WTC11 (cell line): ENCODE results near the gene METTL22. TPM values are rescaled to one million over a fixed set of nuclear protein-coding genes. Genes with fewer than 3 reads are reported as not detected.

Source experiments
- ATAC-seq: fragments of 200-7000 bp; cut with Tn5 transposase; 2 replicates; pipeline ENCODE4 v1.10.0; 2021; ENCODE audit warnings: mild to moderate bottlenecking, moderate library complexity
- CTCF ChIA-PET: fragments of 300-600 bp; sonication (Branson Sonifier 250); formaldehyde crosslinking; loops from one replicate; lab custom pipeline; 2021; ENCODE audit warnings: antibody characterized with exemption; lab: Charles Lee
- POLR2A ChIA-PET: fragments of 350-600 bp; sonication (Branson Sonifier 250); formaldehyde crosslinking; loops from one replicate; lab custom pipeline; 2021; ENCODE audit warnings: antibody characterized with exemption; lab: Charles Lee
- DNase-seq: peaks from one replicate; pipeline ENCODE4 v3.0.0; 2021; ENCODE audit warnings: low spot score
- H3K27ac Mint-ChIP-seq: 2 replicates; pipeline ENCODE4 v1.8.0; 2021; ENCODE audit warnings: mixed read lengths
- H3K27me3 Mint-ChIP-seq: 2 replicates; pipeline ENCODE4 v1.8.0; 2021; ENCODE audit warnings: low read depth, mild to moderate bottlenecking, moderate library complexity, mixed read lengths
- H3K36me3 Mint-ChIP-seq: 2 replicates; pipeline ENCODE4 v1.8.0; 2021; ENCODE audit warnings: mixed read lengths
- H3K4me1 Mint-ChIP-seq: 2 replicates; pipeline ENCODE4 v1.8.0; 2022; ENCODE audit warnings: mixed read lengths
- H3K4me3 Mint-ChIP-seq: 2 replicates; pipeline ENCODE4 v1.8.0; 2021; ENCODE audit warnings: mild to moderate bottlenecking, moderate library complexity, mixed read lengths
- H3K9me3 Mint-ChIP-seq: 2 replicates; pipeline ENCODE4 v1.8.0; 2021; ENCODE audit warnings: mixed read lengths
- ATF1 ChIP-seq: sonication (generic); formaldehyde crosslinking; IDR thresholded peaks from 2 replicates; pipeline ENCODE4 v1.8.1; 2023; ENCODE audit warnings: mild to moderate bottlenecking, moderate library complexity, missing genetic modification reagents
- GTF2I ChIP-seq: fragments of 250-450 bp; sonication (Bioruptor Pico); conservative IDR thresholded peaks from 2 replicates; pipeline ENCODE4 v1.4.0; 2021; ENCODE audit warnings: mild to moderate bottlenecking
- NFE2L1 ChIP-seq: sonication (generic); formaldehyde crosslinking; IDR thresholded peaks from 2 replicates; pipeline ENCODE4 v1.8.1; 2023; ENCODE audit warnings: missing genetic modification reagents
- RELA ChIP-seq: sonication (generic); formaldehyde crosslinking; IDR thresholded peaks from 2 replicates; pipeline ENCODE4 v1.8.1; 2022; ENCODE audit warnings: missing genetic modification reagents, mild to moderate bottlenecking, borderline replicate concordance
- ZNF232 ChIP-seq: sonication (generic); formaldehyde crosslinking; IDR thresholded peaks from 2 replicates; pipeline ENCODE4 v1.8.0; 2022; ENCODE audit warnings: mild to moderate bottlenecking, missing genetic modification reagents
- ZNF423 ChIP-seq: fragments of 250-450 bp; sonication (Bioruptor Pico); IDR thresholded peaks from 2 replicates; pipeline ENCODE4 v2.1.2; 2022; ENCODE audit warnings: mild to moderate bottlenecking, moderate library complexity
- total RNA-seq: library from RNA; stranded (reverse); gene quantifications from 3 replicates; pipeline ENCODE4 v1.2.3, GENCODE V29; 2021
- TF ChIP-seq, protein P1 (sequence below): sonication (generic); formaldehyde crosslinking; conservative IDR thresholded peaks from 2 replicates; pipeline ENCODE4 v1.8.1; 2022; ENCODE audit warnings: mild to moderate bottlenecking, missing genetic modification reagents
- TF ChIP-seq, protein P2 (sequence below): sonication (generic); formaldehyde crosslinking; conservative IDR thresholded peaks from 2 replicates; pipeline ENCODE4 v1.8.1; 2023; ENCODE audit warnings: mild to moderate bottlenecking, low read depth, missing genetic modification reagents, moderate library complexity
- TF ChIP-seq, protein P3 (sequence below): sonication (generic); formaldehyde crosslinking; IDR thresholded peaks from 2 replicates; pipeline ENCODE4 v1.8.1; 2023; ENCODE audit warnings: mild to moderate bottlenecking, missing genetic modification reagents, moderate library complexity
- TF ChIP-seq, protein P4 (sequence below): sonication (generic); formaldehyde crosslinking; IDR thresholded peaks from 2 replicates; pipeline ENCODE4 v1.8.0; 2023; ENCODE audit warnings: missing genetic modification reagents, mild to moderate bottlenecking, borderline replicate concordance
- TF ChIP-seq, protein P5 (sequence below): sonication (generic); formaldehyde crosslinking; IDR thresholded peaks from 2 replicates; pipeline ENCODE4 v1.8.0; 2022; ENCODE audit warnings: mild to moderate bottlenecking, missing genetic modification reagents
- TF ChIP-seq, protein P6 (sequence below): fragments of 200-600 bp; IDR thresholded peaks from 2 replicates; pipeline ENCODE4 v1.8.0; 2022; ENCODE audit warnings: antibody characterized with exemption
- TF ChIP-seq, protein P7 (sequence below): sonication (generic); formaldehyde crosslinking; IDR thresholded peaks from 2 replicates; pipeline ENCODE4 v1.8.1; 2023; ENCODE audit warnings: mild to moderate bottlenecking, missing genetic modification reagents
- TF ChIP-seq, protein P8 (sequence below): sonication (generic); formaldehyde crosslinking; IDR thresholded peaks from 2 replicates; pipeline ENCODE4 v1.8.0; 2022; ENCODE audit warnings: mild to moderate bottlenecking, missing genetic modification reagents
- TF ChIP-seq, protein P9 (sequence below): sonication (generic); formaldehyde crosslinking; IDR thresholded peaks from 2 replicates; pipeline ENCODE4 v1.8.1; 2023; ENCODE audit warnings: mild to moderate bottlenecking, missing genetic modification reagents, borderline replicate concordance

METTL22 gene
- total RNA-seq, 1 experiment from 2014 or later = 82.0 TPM

DNA sequence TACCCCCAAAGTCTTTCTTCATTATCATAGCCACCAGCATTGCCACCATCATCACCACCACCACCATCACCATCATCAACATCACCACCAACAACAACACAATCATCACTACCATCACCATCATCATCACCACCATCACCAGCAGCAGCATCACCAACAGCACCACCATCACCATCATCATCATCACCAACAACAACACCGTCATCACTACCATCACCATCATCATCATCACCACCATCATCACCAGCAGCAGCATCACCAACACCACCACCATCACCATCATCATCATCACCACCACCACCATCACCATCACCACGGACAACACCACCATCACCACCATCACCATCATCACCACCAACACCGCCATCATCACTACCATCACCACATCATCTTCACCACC lies 30.7 kb upstream of the METTL22 start (continued):
- TF ChIP-seq, protein P1, sequence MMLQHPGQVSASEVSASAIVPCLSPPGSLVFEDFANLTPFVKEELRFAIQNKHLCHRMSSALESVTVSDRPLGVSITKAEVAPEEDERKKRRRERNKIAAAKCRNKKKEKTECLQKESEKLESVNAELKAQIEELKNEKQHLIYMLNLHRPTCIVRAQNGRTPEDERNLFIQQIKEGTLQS = no peak

DNA sequence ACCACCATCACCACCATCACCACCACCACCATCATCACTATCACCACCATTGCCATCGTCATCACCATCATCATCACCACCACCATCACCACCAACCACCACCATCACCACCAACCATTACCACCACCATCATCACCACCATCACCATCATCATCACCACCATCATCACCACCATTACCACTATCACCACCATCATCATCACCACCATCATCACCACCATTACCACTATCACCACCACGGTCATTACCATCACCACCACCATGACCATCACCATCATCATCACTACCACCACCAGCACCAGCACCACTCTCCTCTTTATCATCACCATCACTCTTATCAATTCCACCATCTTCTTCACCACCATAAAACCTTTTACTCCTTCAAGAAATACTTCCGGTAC lies 30.0 kb upstream of the METTL22 start:
- CTCF ChIA-PET = no interaction called here
- ATAC-seq = no peak
- Mint-ChIP-seq H3K27me3 (peaks cover 22% of the 10 kb centered on the region), H3K27ac (no peak overlapping the region), H3K36me3 (no peaks in the 10 kb centered on the region), H3K9me3 (peaks cover 7% of the 10 kb centered on the region), H3K4me3 (no peak overlapping the region), H3K4me1 (peaks cover 12% of the 10 kb centered on the region)
- TF ChIP-seq, protein P2, sequence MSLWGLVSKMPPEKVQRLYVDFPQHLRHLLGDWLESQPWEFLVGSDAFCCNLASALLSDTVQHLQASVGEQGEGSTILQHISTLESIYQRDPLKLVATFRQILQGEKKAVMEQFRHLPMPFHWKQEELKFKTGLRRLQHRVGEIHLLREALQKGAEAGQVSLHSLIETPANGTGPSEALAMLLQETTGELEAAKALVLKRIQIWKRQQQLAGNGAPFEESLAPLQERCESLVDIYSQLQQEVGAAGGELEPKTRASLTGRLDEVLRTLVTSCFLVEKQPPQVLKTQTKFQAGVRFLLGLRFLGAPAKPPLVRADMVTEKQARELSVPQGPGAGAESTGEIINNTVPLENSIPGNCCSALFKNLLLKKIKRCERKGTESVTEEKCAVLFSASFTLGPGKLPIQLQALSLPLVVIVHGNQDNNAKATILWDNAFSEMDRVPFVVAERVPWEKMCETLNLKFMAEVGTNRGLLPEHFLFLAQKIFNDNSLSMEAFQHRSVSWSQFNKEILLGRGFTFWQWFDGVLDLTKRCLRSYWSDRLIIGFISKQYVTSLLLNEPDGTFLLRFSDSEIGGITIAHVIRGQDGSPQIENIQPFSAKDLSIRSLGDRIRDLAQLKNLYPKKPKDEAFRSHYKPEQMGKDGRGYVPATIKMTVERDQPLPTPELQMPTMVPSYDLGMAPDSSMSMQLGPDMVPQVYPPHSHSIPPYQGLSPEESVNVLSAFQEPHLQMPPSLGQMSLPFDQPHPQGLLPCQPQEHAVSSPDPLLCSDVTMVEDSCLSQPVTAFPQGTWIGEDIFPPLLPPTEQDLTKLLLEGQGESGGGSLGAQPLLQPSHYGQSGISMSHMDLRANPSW (CRISPR knock-in tag) = no peak
- no peak for DNase-seq
- POLR2A ChIA-PET = no interaction called here

DNA sequence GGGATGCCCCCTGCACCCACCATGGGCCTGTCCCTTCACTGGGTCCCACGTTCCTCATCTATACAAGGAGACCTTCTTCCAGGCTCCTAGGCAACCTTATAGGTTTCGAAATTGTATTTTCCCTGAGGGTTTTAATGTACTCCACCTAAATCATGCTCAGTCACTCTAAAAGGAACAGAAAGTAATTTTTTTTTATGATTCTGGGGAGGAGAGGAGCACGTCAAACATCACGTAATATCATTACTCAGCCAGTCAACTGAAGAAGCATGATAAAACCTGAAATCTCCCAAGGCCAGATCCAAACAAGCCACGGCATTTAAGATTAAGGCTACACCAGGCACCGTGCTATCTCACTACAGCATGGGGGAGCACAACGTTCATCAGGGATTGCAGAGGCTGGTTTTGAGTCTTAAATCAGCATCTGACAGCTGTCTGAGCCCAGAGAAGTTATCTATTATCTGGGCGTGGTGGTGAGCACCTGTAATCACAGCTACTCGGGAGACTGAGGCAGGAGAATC lies 27.3 kb upstream of the METTL22 start:
- DNase-seq (no peak), ATAC-seq (no peak)
- H3K4me1 Mint-ChIP-seq = peaks cover 4% of the 10 kb centered on the region; the same call in 1 of the 2 replicates
- ChIA-PET CTCF (no interaction called here), POLR2A (no interaction called here)
- no peak overlapping the region for H3K27ac Mint-ChIP-seq
- peaks cover 17% of the 10 kb centered on the region for H3K9me3 Mint-ChIP-seq
- peaks cover 40% of the 10 kb centered on the region for H3K27me3 Mint-ChIP-seq
- H3K4me3 Mint-ChIP-seq = no peak overlapping the region
- no peaks in the 10 kb centered on the region for H3K36me3 Mint-ChIP-seq
- TF ChIP-seq, protein P3, sequence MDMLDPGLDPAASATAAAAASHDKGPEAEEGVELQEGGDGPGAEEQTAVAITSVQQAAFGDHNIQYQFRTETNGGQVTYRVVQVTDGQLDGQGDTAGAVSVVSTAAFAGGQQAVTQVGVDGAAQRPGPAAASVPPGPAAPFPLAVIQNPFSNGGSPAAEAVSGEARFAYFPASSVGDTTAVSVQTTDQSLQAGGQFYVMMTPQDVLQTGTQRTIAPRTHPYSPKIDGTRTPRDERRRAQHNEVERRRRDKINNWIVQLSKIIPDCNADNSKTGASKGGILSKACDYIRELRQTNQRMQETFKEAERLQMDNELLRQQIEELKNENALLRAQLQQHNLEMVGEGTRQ (CRISPR knock-in tag) = no peak
- TF ChIP-seq, protein P4, sequence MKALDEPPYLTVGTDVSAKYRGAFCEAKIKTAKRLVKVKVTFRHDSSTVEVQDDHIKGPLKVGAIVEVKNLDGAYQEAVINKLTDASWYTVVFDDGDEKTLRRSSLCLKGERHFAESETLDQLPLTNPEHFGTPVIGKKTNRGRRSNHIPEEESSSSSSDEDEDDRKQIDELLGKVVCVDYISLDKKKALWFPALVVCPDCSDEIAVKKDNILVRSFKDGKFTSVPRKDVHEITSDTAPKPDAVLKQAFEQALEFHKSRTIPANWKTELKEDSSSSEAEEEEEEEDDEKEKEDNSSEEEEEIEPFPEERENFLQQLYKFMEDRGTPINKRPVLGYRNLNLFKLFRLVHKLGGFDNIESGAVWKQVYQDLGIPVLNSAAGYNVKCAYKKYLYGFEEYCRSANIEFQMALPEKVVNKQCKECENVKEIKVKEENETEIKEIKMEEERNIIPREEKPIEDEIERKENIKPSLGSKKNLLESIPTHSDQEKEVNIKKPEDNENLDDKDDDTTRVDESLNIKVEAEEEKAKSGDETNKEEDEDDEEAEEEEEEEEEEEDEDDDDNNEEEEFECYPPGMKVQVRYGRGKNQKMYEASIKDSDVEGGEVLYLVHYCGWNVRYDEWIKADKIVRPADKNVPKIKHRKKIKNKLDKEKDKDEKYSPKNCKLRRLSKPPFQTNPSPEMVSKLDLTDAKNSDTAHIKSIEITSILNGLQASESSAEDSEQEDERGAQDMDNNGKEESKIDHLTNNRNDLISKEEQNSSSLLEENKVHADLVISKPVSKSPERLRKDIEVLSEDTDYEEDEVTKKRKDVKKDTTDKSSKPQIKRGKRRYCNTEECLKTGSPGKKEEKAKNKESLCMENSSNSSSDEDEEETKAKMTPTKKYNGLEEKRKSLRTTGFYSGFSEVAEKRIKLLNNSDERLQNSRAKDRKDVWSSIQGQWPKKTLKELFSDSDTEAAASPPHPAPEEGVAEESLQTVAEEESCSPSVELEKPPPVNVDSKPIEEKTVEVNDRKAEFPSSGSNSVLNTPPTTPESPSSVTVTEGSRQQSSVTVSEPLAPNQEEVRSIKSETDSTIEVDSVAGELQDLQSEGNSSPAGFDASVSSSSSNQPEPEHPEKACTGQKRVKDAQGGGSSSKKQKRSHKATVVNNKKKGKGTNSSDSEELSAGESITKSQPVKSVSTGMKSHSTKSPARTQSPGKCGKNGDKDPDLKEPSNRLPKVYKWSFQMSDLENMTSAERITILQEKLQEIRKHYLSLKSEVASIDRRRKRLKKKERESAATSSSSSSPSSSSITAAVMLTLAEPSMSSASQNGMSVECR = no peak
- TF ChIP-seq, protein P5, sequence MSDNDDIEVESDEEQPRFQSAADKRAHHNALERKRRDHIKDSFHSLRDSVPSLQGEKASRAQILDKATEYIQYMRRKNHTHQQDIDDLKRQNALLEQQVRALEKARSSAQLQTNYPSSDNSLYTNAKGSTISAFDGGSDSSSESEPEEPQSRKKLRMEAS (CRISPR knock-in tag) = no peak
- TF ChIP-seq ZNF423 (CRISPR knock-in tag) = no peak
- no peak for TF ChIP-seq NFE2L1 (CRISPR knock-in tag)
- TF ChIP-seq, protein P6, sequence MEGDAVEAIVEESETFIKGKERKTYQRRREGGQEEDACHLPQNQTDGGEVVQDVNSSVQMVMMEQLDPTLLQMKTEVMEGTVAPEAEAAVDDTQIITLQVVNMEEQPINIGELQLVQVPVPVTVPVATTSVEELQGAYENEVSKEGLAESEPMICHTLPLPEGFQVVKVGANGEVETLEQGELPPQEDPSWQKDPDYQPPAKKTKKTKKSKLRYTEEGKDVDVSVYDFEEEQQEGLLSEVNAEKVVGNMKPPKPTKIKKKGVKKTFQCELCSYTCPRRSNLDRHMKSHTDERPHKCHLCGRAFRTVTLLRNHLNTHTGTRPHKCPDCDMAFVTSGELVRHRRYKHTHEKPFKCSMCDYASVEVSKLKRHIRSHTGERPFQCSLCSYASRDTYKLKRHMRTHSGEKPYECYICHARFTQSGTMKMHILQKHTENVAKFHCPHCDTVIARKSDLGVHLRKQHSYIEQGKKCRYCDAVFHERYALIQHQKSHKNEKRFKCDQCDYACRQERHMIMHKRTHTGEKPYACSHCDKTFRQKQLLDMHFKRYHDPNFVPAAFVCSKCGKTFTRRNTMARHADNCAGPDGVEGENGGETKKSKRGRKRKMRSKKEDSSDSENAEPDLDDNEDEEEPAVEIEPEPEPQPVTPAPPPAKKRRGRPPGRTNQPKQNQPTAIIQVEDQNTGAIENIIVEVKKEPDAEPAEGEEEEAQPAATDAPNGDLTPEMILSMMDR = no peak
- no peak for TF ChIP-seq ZNF232
- TF ChIP-seq GTF2I (CRISPR knock-in tag) = no peak
- TF ChIP-seq, protein P7, sequence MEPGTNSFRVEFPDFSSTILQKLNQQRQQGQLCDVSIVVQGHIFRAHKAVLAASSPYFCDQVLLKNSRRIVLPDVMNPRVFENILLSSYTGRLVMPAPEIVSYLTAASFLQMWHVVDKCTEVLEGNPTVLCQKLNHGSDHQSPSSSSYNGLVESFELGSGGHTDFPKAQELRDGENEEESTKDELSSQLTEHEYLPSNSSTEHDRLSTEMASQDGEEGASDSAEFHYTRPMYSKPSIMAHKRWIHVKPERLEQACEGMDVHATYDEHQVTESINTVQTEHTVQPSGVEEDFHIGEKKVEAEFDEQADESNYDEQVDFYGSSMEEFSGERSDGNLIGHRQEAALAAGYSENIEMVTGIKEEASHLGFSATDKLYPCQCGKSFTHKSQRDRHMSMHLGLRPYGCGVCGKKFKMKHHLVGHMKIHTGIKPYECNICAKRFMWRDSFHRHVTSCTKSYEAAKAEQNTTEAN (CRISPR knock-in tag) = no peak
- TF ChIP-seq RELA (CRISPR knock-in tag) = no peak
- TF ChIP-seq ATF1 = no peak
- TF ChIP-seq, protein P8, sequence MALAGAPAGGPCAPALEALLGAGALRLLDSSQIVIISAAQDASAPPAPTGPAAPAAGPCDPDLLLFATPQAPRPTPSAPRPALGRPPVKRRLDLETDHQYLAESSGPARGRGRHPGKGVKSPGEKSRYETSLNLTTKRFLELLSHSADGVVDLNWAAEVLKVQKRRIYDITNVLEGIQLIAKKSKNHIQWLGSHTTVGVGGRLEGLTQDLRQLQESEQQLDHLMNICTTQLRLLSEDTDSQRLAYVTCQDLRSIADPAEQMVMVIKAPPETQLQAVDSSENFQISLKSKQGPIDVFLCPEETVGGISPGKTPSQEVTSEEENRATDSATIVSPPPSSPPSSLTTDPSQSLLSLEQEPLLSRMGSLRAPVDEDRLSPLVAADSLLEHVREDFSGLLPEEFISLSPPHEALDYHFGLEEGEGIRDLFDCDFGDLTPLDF (CRISPR knock-in tag) = no peak
- TF ChIP-seq, protein P9, sequence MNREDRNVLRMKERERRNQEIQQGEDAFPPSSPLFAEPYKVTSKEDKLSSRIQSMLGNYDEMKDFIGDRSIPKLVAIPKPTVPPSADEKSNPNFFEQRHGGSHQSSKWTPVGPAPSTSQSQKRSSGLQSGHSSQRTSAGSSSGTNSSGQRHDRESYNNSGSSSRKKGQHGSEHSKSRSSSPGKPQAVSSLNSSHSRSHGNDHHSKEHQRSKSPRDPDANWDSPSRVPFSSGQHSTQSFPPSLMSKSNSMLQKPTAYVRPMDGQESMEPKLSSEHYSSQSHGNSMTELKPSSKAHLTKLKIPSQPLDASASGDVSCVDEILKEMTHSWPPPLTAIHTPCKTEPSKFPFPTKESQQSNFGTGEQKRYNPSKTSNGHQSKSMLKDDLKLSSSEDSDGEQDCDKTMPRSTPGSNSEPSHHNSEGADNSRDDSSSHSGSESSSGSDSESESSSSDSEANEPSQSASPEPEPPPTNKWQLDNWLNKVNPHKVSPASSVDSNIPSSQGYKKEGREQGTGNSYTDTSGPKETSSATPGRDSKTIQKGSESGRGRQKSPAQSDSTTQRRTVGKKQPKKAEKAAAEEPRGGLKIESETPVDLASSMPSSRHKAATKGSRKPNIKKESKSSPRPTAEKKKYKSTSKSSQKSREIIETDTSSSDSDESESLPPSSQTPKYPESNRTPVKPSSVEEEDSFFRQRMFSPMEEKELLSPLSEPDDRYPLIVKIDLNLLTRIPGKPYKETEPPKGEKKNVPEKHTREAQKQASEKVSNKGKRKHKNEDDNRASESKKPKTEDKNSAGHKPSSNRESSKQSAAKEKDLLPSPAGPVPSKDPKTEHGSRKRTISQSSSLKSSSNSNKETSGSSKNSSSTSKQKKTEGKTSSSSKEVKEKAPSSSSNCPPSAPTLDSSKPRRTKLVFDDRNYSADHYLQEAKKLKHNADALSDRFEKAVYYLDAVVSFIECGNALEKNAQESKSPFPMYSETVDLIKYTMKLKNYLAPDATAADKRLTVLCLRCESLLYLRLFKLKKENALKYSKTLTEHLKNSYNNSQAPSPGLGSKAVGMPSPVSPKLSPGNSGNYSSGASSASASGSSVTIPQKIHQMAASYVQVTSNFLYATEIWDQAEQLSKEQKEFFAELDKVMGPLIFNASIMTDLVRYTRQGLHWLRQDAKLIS = no peak
